ENCODE data around the gene NCAM1. TPM values are rescaled to one million over a fixed set of nuclear protein-coding genes. Genes with fewer than 3 reads are reported as not detected.

Gene NCAM1
- total and polyA plus RNA-seq, 2 donors (not counting 3 experiments of a cell fraction or from before 2014, with no cell fraction given), result 0.03 TPM; not detected in 1

DNA sequence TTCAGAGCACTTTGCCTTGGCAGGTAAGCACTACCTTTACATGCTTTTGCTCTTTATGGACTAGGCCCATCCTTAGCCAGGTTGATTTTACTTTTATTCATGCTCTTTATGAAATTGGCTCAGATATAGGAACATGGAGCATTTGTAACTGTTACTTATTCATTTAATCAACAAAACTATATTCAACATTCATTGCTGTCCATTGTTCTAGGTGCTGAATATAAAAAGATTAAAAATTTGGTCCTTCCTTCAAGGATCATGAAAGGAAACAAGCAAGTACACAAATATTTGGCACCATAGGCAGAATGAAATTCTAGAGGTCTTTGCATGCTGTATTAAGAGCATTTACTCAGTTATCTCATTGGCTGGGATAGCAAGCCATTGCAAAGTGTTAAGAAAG is 191.3 kb downstream of the NCAM1 start:
- Histone ChIP-seq H4K20me1 (replicated peaks; ENCODE audit: control insufficient read depth, extremely low read depth, insufficient read depth, low read length) (no peaks in the 10 kb centered on the region), H3K27ac (ENCODE audit: insufficient read depth, low read depth, low read length) (no peak overlapping the region), H3K9me3 (replicated peaks; ENCODE audit: control insufficient read depth, insufficient read depth, low read length) (no peaks in the 10 kb centered on the region), H3K36me3 (ENCODE audit: control insufficient read depth in 2 of 2, extremely low read depth in 1 of 2, insufficient read depth in 2 of 2, low read length in 2 of 2) (no peaks in the 10 kb centered on the region), H3K9me1 (replicated peaks; ENCODE audit: control insufficient read depth, extremely low read depth, insufficient read depth, low read length) (no peaks in the 10 kb centered on the region), H3K27me3 (ENCODE audit: control insufficient read depth in 2 of 2, insufficient read depth in 2 of 2, low read length in 2 of 2) (no peaks in the 10 kb centered on the region), H3K4me3 (replicated peaks in 1 of 3; ENCODE audit: insufficient read depth in 1 of 3, low read depth in 1 of 3, low read length in 3 of 3) (no peak overlapping the region), H3K4me2 (ENCODE audit: insufficient read depth, low read length) (no peak overlapping the region), H3K9ac (replicated peaks; ENCODE audit: extremely low read depth, insufficient read depth, low read length) (no peak overlapping the region), H2AFZ (ENCODE audit: low read depth, low read length) (no peak overlapping the region), H3K79me2 (ENCODE audit: control insufficient read depth, insufficient read depth, low read length) (no peaks in the 10 kb centered on the region), H3K4me1 (ENCODE audit: control insufficient read depth, extremely low read depth, insufficient read depth, low read length) (no peaks in the 10 kb centered on the region)
- BruUV-seq (replicated peaks), result no TSS peak
- POLR2A ChIA-PET, result no interaction called here
- dilution Hi-C loops (cut with MboI; ENCODE audit: extremely low pct_ligation_motif_present, low sequenced_read_pairs), result no loop called here
- no peak for DNase-seq (ENCODE audit: low read depth, low spot score)
- CTCF ChIA-PET, result no interaction called here
- intact Hi-C loops (cut with micrococcal nuclease), result no loop called here
- TF ChIP-seq POLR2A (IDR thresholded peaks at IDR 0.05; ENCODE audit: low read depth, low read length) (no peak), JUN (IDR thresholded peaks at IDR 0.05; ENCODE audit: borderline replicate concordance, insufficient read depth, insufficient read length, low read depth) (no peak), GATA2 (IDR thresholded peaks at IDR 0.05; ENCODE audit: insufficient read depth, insufficient read length, low read depth, low read length) (no peak), FOS (IDR thresholded peaks at IDR 0.05; ENCODE audit: borderline replicate concordance, insufficient read depth, low read length) (no peak), EZH2 (IDR thresholded peaks at IDR 0.05; ENCODE audit: borderline replicate concordance, low read depth, low read length, severe bottlenecking) (no peak), POLR2AphosphoS5 (IDR thresholded peaks at IDR 0.05; ENCODE audit: insufficient read depth, low read depth, low read length) (no peak), MYC (IDR thresholded peaks at IDR 0.05; ENCODE audit: low read depth, low read length) (no peak)
- TF ChIP-seq, protein P1, sequence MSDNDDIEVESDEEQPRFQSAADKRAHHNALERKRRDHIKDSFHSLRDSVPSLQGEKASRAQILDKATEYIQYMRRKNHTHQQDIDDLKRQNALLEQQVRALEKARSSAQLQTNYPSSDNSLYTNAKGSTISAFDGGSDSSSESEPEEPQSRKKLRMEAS (IDR thresholded peaks at IDR 0.05; ENCODE audit: insufficient read depth, insufficient read length), result no peak
- TF ChIP-seq, protein P2, sequence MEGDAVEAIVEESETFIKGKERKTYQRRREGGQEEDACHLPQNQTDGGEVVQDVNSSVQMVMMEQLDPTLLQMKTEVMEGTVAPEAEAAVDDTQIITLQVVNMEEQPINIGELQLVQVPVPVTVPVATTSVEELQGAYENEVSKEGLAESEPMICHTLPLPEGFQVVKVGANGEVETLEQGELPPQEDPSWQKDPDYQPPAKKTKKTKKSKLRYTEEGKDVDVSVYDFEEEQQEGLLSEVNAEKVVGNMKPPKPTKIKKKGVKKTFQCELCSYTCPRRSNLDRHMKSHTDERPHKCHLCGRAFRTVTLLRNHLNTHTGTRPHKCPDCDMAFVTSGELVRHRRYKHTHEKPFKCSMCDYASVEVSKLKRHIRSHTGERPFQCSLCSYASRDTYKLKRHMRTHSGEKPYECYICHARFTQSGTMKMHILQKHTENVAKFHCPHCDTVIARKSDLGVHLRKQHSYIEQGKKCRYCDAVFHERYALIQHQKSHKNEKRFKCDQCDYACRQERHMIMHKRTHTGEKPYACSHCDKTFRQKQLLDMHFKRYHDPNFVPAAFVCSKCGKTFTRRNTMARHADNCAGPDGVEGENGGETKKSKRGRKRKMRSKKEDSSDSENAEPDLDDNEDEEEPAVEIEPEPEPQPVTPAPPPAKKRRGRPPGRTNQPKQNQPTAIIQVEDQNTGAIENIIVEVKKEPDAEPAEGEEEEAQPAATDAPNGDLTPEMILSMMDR (IDR thresholded peaks at IDR 0.05; ENCODE audit: extremely low read depth in 1 of 2, insufficient read depth in 1 of 2, low read depth in 1 of 2, low read length in 2 of 2), result no peak
- no peak for FAIRE-seq

Data from endothelial cell of umbilical vein (primary cell).